Endothelial cell of umbilical vein (primary cell): ENCODE measurements around the gene TGM4. TPM values are rescaled to one million over a fixed set of nuclear protein-coding genes. Genes with fewer than 3 reads are reported as not detected.

ENCODE experiments used
- BruUV-seq: library from RNA; stranded (reverse); fragments of 400-500 nt; replicated peaks from 2 replicates; lab custom pipeline; 2021; lab: Mats Ljungman, UMichigan
- CTCF ChIA-PET: fragments of 300-600, 350-600 bp; sonication (Branson Sonifier 250); formaldehyde crosslinking; loops from one replicate; lab custom pipeline; 2021; ENCODE audit warnings: antibody characterized with exemption, inconsistent platforms; lab: Charles Lee
- POLR2A ChIA-PET: fragments of 300-600, 350-600 bp; sonication (Branson Sonifier 250); formaldehyde crosslinking; loops from one replicate; lab custom pipeline; 2021; ENCODE audit warnings: antibody characterized with exemption, inconsistent platforms; lab: Charles Lee
- DNase-seq: peaks from one replicate; pipeline ENCODE4 v3.0.0-alpha.2; 2011; ENCODE audit warnings: low read depth, low spot score
- FAIRE-seq: peaks from 2 replicates; lab custom pipeline; 2011; peaks lifted over from hg19 to GRCh38; lab: Jason Lieb, UNC
- H2AFZ ChIP-seq: 2 replicates; pipeline ENCODE4 v1.6.0; 2012; ENCODE audit warnings: low read depth, low read length, control low read depth, inconsistent platforms
- H3K27ac ChIP-seq: 2 replicates; pipeline ENCODE4 v1.5.1; 2011; ENCODE audit warnings: low read depth, mild to moderate bottlenecking, control low read depth, low read length, moderate library complexity; ENCODE audit not compliant: insufficient read depth
- H3K27me3 ChIP-seq, 2 experiments: 2 replicates each; pipeline versions ENCODE4 v1.6.0 to v1.6.1; 2011; ENCODE audit warnings: low read length in 2 of 2, mixed read lengths in 1 of 2; ENCODE audit not compliant: control insufficient read depth in 2 of 2, insufficient read depth in 2 of 2
- H3K36me3 ChIP-seq, 2 experiments: 2 replicates in 1 of 2; 3 replicates in 1 of 2; pipeline ENCODE4 v1.5.1; 2011; ENCODE audit warnings: low read length in 2 of 2, mild to moderate bottlenecking in 1 of 2, moderate library complexity in 1 of 2; ENCODE audit not compliant: control insufficient read depth in 2 of 2, insufficient read depth in 2 of 2; ENCODE audit errors: extremely low read depth in 1 of 2
- H3K4me1 ChIP-seq: 3 replicates; pipeline ENCODE4 v1.5.1; 2011; ENCODE audit warnings: mild to moderate bottlenecking, low read length; ENCODE audit not compliant: control insufficient read depth, insufficient read depth; ENCODE audit errors: extremely low read depth
- H3K4me2 ChIP-seq: 2 replicates; pipeline ENCODE4 v1.6.1; 2011; ENCODE audit warnings: low read length, control low read depth, mixed read lengths; ENCODE audit not compliant: insufficient read depth
- H3K4me3 ChIP-seq, 3 experiments: fragments of 200-600 bp in 1 of 3; sonication (generic), shearing (Covaris generic) in 1 of 3; replicated peaks in 1 of 3; 2 replicates each; pipeline ENCODE4 v1.5.1; 2011 to 2016; ENCODE audit warnings: control low read depth in 3 of 3, low read length in 3 of 3, mild to moderate bottlenecking in 2 of 3, inconsistent platforms in 1 of 3, low read depth in 1 of 3, moderate library complexity in 1 of 3; ENCODE audit not compliant: insufficient read depth in 1 of 3
- H3K79me2 ChIP-seq: 2 replicates; pipeline ENCODE4 v1.6.0; 2012; ENCODE audit warnings: low read length, inconsistent platforms; ENCODE audit not compliant: control insufficient read depth, insufficient read depth
- H3K9ac ChIP-seq: replicated peaks from 2 replicates; pipeline ENCODE3; 2011; ENCODE audit warnings: low read length, control low read depth; ENCODE audit not compliant: insufficient read depth; ENCODE audit errors: extremely low read depth
- H3K9me1 ChIP-seq: replicated peaks from 3 replicates; pipeline ENCODE4 v1.6.0; 2011; ENCODE audit warnings: mild to moderate bottlenecking, low read length; ENCODE audit not compliant: control insufficient read depth, insufficient read depth; ENCODE audit errors: extremely low read depth
- H3K9me3 ChIP-seq: replicated peaks from 2 replicates; pipeline ENCODE4 v1.5.1; 2012; ENCODE audit warnings: low read length, inconsistent platforms; ENCODE audit not compliant: control insufficient read depth, insufficient read depth
- H4K20me1 ChIP-seq: replicated peaks from 2 replicates; pipeline ENCODE3; 2011; ENCODE audit warnings: mild to moderate bottlenecking, low read length; ENCODE audit not compliant: control insufficient read depth, insufficient read depth; ENCODE audit errors: extremely low read depth
- EZH2 ChIP-seq: IDR thresholded peaks from 2 replicates; pipeline ENCODE4 v1.6.1; 2012; ENCODE audit warnings: borderline replicate concordance, low read depth, mild to moderate bottlenecking, moderate library complexity, low read length, inconsistent platforms; ENCODE audit not compliant: severe bottlenecking
- FOS ChIP-seq: IDR thresholded peaks from 2 replicates; pipeline ENCODE4 v1.6.1; 2011; ENCODE audit warnings: mild to moderate bottlenecking, low read length, moderate library complexity, borderline replicate concordance; ENCODE audit not compliant: insufficient read depth
- GATA2 ChIP-seq: IDR thresholded peaks from 2 replicates; pipeline ENCODE4 v1.7.0; 2011; ENCODE audit warnings: low read depth, mild to moderate bottlenecking, moderate library complexity, mixed read lengths, low read length; ENCODE audit not compliant: insufficient read length, insufficient read depth
- JUN ChIP-seq: IDR thresholded peaks from 2 replicates; pipeline ENCODE4 v1.6.1; 2011; ENCODE audit warnings: borderline replicate concordance, low read depth; ENCODE audit not compliant: insufficient read length, insufficient read depth
- MYC ChIP-seq: IDR thresholded peaks from one replicate; pipeline ENCODE4 v1.6.1; 2011; ENCODE audit warnings: mild to moderate bottlenecking, low read depth, low read length
- POLR2A ChIP-seq: IDR thresholded peaks from 2 replicates; pipeline ENCODE4 v1.6.1; 2012; ENCODE audit warnings: low read depth, mild to moderate bottlenecking, control low read depth, low read length
- POLR2AphosphoS5 ChIP-seq: IDR thresholded peaks from 2 replicates; pipeline ENCODE4 v1.6.1; 2012; ENCODE audit warnings: low read depth, mild to moderate bottlenecking, control low read depth, low read length, moderate library complexity; ENCODE audit not compliant: insufficient read depth
- dilution Hi-C: fragments of 300-500 bp; cut with MboI; formaldehyde crosslinking; loops from one replicate; pipeline ENCODE4 v1.15.0; 2019; ENCODE audit warnings: low sequenced_read_pairs; ENCODE audit not compliant: extremely low pct_ligation_motif_present
- intact Hi-C: fragments of 100-400 bp; cut with micrococcal nuclease; formaldehyde crosslinking; loops from one replicate; pipeline ENCODE4 v1.10.0; 2022
- microRNA counts: library from miRNA; unstranded; fragments of <30 nt; microRNA quantifications from one replicate; lab custom pipeline; 2016
- polyA plus RNA-seq, 4 experiments: library from polyadenylated mRNA; depleted of rRNA in 3 of 4; stranded (reverse) in 3 of 4; unstranded in 1 of 4; fragments of >200 nt; gene quantifications; 2 replicates each; pipeline versions ENCODE4 v1.2.1 to v1.2.3, GENCODE V29; 2011 to 2012; ENCODE audit warnings: missing spikeins in 1 of 4
- total RNA-seq: library from RNA; stranded (reverse); gene quantifications from 2 replicates; pipeline ENCODE4 v1.2.3, GENCODE V29; 2021
- TF ChIP-seq, protein P1 (sequence below), 2 donors: IDR thresholded peaks; 1 replicate in 1 of 2; 2 replicates in 1 of 2; pipeline ENCODE4 v1.5.1; 2011; ENCODE audit warnings: low read length in 2 of 2, mild to moderate bottlenecking in 2 of 2, moderate library complexity in 2 of 2, control low read depth in 1 of 2, inconsistent platforms in 1 of 2, low read depth in 1 of 2; ENCODE audit not compliant: insufficient read depth in 1 of 2; ENCODE audit errors: extremely low read depth in 1 of 2
- TF ChIP-seq, protein P2 (sequence below): IDR thresholded peaks from 2 replicates; pipeline ENCODE4 v1.6.1; 2011; ENCODE audit not compliant: insufficient read depth, insufficient read length

TGM4 gene
- total and polyA plus RNA-seq, 2 donors (not counting 3 experiments of a cell fraction or from before 2014, with no cell fraction given), result 0.11 to 0.24 TPM

GRCh38 chr3:44963571-44964325 is 89.3 kb downstream of the TGM4 start:
- BruUV-seq, result no TSS peak
- H3K4me1 ChIP-seq, result peaks cover 3% of the 10 kb centered on the region

More at GRCh38 chr3:44963571-44964325, 89.3 kb downstream of the TGM4 start:
- Histone ChIP-seq H3K36me3 (no peaks in the 10 kb centered on the region), H2AFZ (no peak overlapping the region), H3K9me3 (no peaks in the 10 kb centered on the region), H3K4me3 (no peak overlapping the region), H3K27ac (no peak overlapping the region), H3K9ac (no peak overlapping the region), H4K20me1 (no peaks in the 10 kb centered on the region), H3K4me2 (no peak overlapping the region), H3K79me2 (peaks cover 29% of the 10 kb centered on the region), H3K9me1 (no peaks in the 10 kb centered on the region), H3K27me3 (no peaks in the 10 kb centered on the region)
- DNase-seq (no peak), FAIRE-seq (no peak)
- CTCF ChIA-PET, result interaction anchor here (1.1 kb wide), 1 partner anchor 9 kb away, joined by 3 read pairs; no protein-coding TSS in a partner anchor
- POLR2A ChIA-PET, result interaction anchor here (0.9 kb wide), 1 partner anchor 996 kb away, joined by 3 read pairs; no protein-coding TSS in a partner anchor
- dilution Hi-C loops (no loop called here), intact Hi-C loops (no loop called here)
- TF ChIP-seq, protein P1, sequence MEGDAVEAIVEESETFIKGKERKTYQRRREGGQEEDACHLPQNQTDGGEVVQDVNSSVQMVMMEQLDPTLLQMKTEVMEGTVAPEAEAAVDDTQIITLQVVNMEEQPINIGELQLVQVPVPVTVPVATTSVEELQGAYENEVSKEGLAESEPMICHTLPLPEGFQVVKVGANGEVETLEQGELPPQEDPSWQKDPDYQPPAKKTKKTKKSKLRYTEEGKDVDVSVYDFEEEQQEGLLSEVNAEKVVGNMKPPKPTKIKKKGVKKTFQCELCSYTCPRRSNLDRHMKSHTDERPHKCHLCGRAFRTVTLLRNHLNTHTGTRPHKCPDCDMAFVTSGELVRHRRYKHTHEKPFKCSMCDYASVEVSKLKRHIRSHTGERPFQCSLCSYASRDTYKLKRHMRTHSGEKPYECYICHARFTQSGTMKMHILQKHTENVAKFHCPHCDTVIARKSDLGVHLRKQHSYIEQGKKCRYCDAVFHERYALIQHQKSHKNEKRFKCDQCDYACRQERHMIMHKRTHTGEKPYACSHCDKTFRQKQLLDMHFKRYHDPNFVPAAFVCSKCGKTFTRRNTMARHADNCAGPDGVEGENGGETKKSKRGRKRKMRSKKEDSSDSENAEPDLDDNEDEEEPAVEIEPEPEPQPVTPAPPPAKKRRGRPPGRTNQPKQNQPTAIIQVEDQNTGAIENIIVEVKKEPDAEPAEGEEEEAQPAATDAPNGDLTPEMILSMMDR (IDR thresholded peaks at IDR 0.05; ENCODE audit: extremely low read depth in 1 of 2, insufficient read depth in 1 of 2, low read depth in 1 of 2, low read length in 2 of 2), result no peak
- TF ChIP-seq POLR2A, result no peak
- TF ChIP-seq FOS, result no peak
- TF ChIP-seq, protein P2, sequence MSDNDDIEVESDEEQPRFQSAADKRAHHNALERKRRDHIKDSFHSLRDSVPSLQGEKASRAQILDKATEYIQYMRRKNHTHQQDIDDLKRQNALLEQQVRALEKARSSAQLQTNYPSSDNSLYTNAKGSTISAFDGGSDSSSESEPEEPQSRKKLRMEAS, result no peak
- no peak for TF ChIP-seq GATA2
- TF ChIP-seq POLR2AphosphoS5, result no peak
- TF ChIP-seq JUN, result no peak
- TF ChIP-seq MYC, result no peak
- TF ChIP-seq EZH2, result no peak

MicroRNA genes within 50 kb of the gene (microRNA counts, 767-probe panel; counts per million panel counts)
- 723 counts per million, percentile 96 among the panel's probes with 10 or more counts for microRNA hsa-miR-564 (lab: Ali Mortazavi, UCI)

Other genes with a start within 250 kb of the TGM4 start
- gene ZNF197, start 249.6 kb upstream of the TGM4 start, total RNA-seq, result 6.4 and 7.1 TPM in 2 replicates
- gene ZNF197, start 249.6 kb upstream of the TGM4 start, polyA plus RNA-seq, result 2.8 and 2.9 TPM in 2 replicates
- gene ZNF35, start 225.9 kb upstream of the TGM4 start, total RNA-seq, result 9.1 and 11.3 TPM in 2 replicates
- gene ZNF35, start 225.9 kb upstream of the TGM4 start, polyA plus RNA-seq, result 2.5 TPM in 2 replicates
- 4.1 and 4.2 TPM in 2 replicates for gene ZNF502, start 161.9 kb upstream of the TGM4 start, total RNA-seq
- 0.86 and 1.0 TPM in 2 replicates for gene ZNF502, start 161.9 kb upstream of the TGM4 start, polyA plus RNA-seq
- 2.9 and 3.9 TPM in 2 replicates for gene ZNF501, start 145.0 kb upstream of the TGM4 start, total RNA-seq
- 0.92 and 1.6 TPM in 2 replicates for gene ZNF501, start 145.0 kb upstream of the TGM4 start, polyA plus RNA-seq
- 25.2 and 28.1 TPM in 2 replicates for gene KIAA1143, start 113.0 kb upstream of the TGM4 start, total RNA-seq
- gene KIAA1143, start 113.0 kb upstream of the TGM4 start, polyA plus RNA-seq, result 5.4 and 6.1 TPM in 2 replicates
- gene KIF15, start 112.8 kb upstream of the TGM4 start, total RNA-seq, result 20.9 and 21.6 TPM in 2 replicates
- gene KIF15, start 112.8 kb upstream of the TGM4 start, polyA plus RNA-seq, result 1.6 and 2.2 TPM in 2 replicates
- gene TMEM42, start 12.7 kb upstream of the TGM4 start, total RNA-seq, result 10.6 and 13.6 TPM in 2 replicates
- 43.6 and 46.4 TPM in 2 replicates for gene TMEM42, start 12.7 kb upstream of the TGM4 start, polyA plus RNA-seq
- gene ZDHHC3, start 101.6 kb downstream of the TGM4 start, total RNA-seq, result 62.4 and 62.7 TPM in 2 replicates
- gene ZDHHC3, start 101.6 kb downstream of the TGM4 start, polyA plus RNA-seq, result 97.1 and 131 TPM in 2 replicates
- gene EXOSC7, start 101.6 kb downstream of the TGM4 start, total RNA-seq, result 44.5 and 46.2 TPM in 2 replicates
- gene EXOSC7, start 101.6 kb downstream of the TGM4 start, polyA plus RNA-seq, result 35.3 and 53.8 TPM in 2 replicates
- not detected in 2 replicates for gene CLEC3B, start 151.7 kb downstream of the TGM4 start, total RNA-seq
- gene CLEC3B, start 151.7 kb downstream of the TGM4 start, polyA plus RNA-seq, result 1.8 and 3.2 TPM in 2 replicates